A549 (cell line): ENCODE measurements around the gene XPO6. TPM values are rescaled to one million over a fixed set of nuclear protein-coding genes. Genes with fewer than 3 reads are reported as not detected.

ENCODE experiments used
- ATAC-seq, 2 experiments: fragments of 200-7000 bp in 1 of 2; fragments of >200 bp in 1 of 2; cut with Nextera tagmentation in 1 of 2; cut with Tn5 transposase in 1 of 2; 3 replicates each; pipeline versions ENCODE4 v1.8.0 to v1.9.1; 2018 to 2020; ENCODE audit warnings: mild to moderate bottlenecking in 1 of 2, moderate library complexity in 1 of 2
- CTCF ChIA-PET: fragments of 300-600 bp; sonication (Branson Sonifier 250); formaldehyde crosslinking; extraction: SDS; loops from one replicate; lab custom pipeline; 2021; ENCODE audit warnings: antibody characterized with exemption, inconsistent platforms; lab: Yijun Ruan, JAX
- POLR2A ChIA-PET: fragments of 350-600 bp; formaldehyde crosslinking; extraction: SDS; loops from one replicate; lab custom pipeline; 2021; ENCODE audit warnings: antibody characterized with exemption, inconsistent platforms; lab: Yijun Ruan, JAX
- DNase-seq, 2 experiments: peaks; one replicate each; pipeline versions ENCODE4 v3.0.0 to v3.0.0-alpha.2; 2011 to 2016; ENCODE audit warnings: low read depth in 1 of 2, low spot score in 1 of 2
- FAIRE-seq: peaks from 2 replicates; lab custom pipeline; 2011; peaks lifted over from hg19 to GRCh38; lab: Jason Lieb, UNC
- H3K27ac ChIP-seq, 2 experiments: fragments of >200 bp; sonication (Bioruptor Twin); formaldehyde crosslinking; 3 replicates each; pipeline ENCODE4 v1.5.1; 2016 to 2017
- H3K4me1 ChIP-seq: fragments of >200 bp; sonication (Bioruptor Twin); formaldehyde crosslinking; 3 replicates; pipeline ENCODE4 v1.6.1; 2016
- H3K4me2 ChIP-seq: fragments of >200 bp; sonication (Bioruptor Twin); formaldehyde crosslinking; 3 replicates; pipeline ENCODE4 v1.6.1; 2016
- H3K4me3 ChIP-seq: fragments of >200 bp; sonication (Bioruptor Twin); formaldehyde crosslinking; 3 replicates; pipeline ENCODE4 v1.5.1; 2016
- H3K9me3 ChIP-seq: fragments of >200 bp; sonication (Bioruptor Twin); formaldehyde crosslinking; 3 replicates; pipeline ENCODE4 v1.6.1; 2016
- EHMT2 ChIP-seq: fragments of 200-600 bp; sonication (generic); IDR thresholded peaks from 2 replicates; pipeline ENCODE4 v1.6.1; 2016; ENCODE audit warnings: antibody characterized with exemption, low read depth, mild to moderate bottlenecking, moderate library complexity
- ESRRA ChIP-seq: fragments of 150-350 bp; IDR thresholded peaks from 2 replicates; pipeline ENCODE4 v1.6.1; 2014; ENCODE audit warnings: mild to moderate bottlenecking, low read length, borderline replicate concordance
- FOSL2 ChIP-seq, 2 experiments: fragments of 450-650 bp in 1 of 2; fragments of >200 bp in 1 of 2; sonication (Bioruptor Twin) in 1 of 2; formaldehyde crosslinking; IDR thresholded peaks; 2 replicates each; pipeline versions ENCODE4 v1.5.0 to v1.6.1; 2016 to 2020; ENCODE audit warnings: mild to moderate bottlenecking in 1 of 2, moderate library complexity in 1 of 2
- FOXS1 ChIP-seq: fragments of 250-450 bp; sonication (Bioruptor Pico); IDR thresholded peaks from 2 replicates; pipeline ENCODE4 v1.5.0; 2020; ENCODE audit warnings: mild to moderate bottlenecking, moderate library complexity
- HOXA7 ChIP-seq: fragments of 250-450 bp; sonication (Bioruptor Pico); IDR thresholded peaks from 2 replicates; pipeline ENCODE4 v1.5.0; 2020; ENCODE audit warnings: mild to moderate bottlenecking, moderate library complexity
- HOXB5 ChIP-seq: fragments of 250-450 bp; sonication (Bioruptor Pico); IDR thresholded peaks from 2 replicates; pipeline ENCODE4 v1.5.0; 2020; ENCODE audit warnings: mild to moderate bottlenecking, moderate library complexity
- JUN ChIP-seq, 2 experiments: fragments of >200 bp; sonication (Bioruptor Twin); formaldehyde crosslinking; IDR thresholded peaks; 2 replicates in 1 of 2; 3 replicates in 1 of 2; pipeline ENCODE4 v1.6.1; 2016 to 2017
- KDM1A ChIP-seq: fragments of 200-600 bp; sonication (generic); IDR thresholded peaks from 2 replicates; pipeline ENCODE4 v1.6.1; 2016; ENCODE audit warnings: low read depth, mild to moderate bottlenecking
- MAZ ChIP-seq: fragments of 150-350 bp; IDR thresholded peaks from 2 replicates; pipeline ENCODE4 v1.6.1; 2014; ENCODE audit warnings: antibody characterized with exemption, low read depth, low read length, borderline replicate concordance
- MYC ChIP-seq: IDR thresholded peaks from 2 replicates; pipeline ENCODE4 v1.6.1; 2012; ENCODE audit warnings: mild to moderate bottlenecking, inconsistent platforms, low read length, improper control_type of control experiment, borderline replicate concordance
- POLR2A ChIP-seq: IDR thresholded peaks from 2 replicates; pipeline ENCODE4 v1.6.1; 2012; ENCODE audit warnings: mild to moderate bottlenecking, low read length
- RAD21 ChIP-seq, 2 experiments: fragments of >200 bp in 1 of 2; sonication (Bioruptor Twin) in 1 of 2; formaldehyde crosslinking in 1 of 2; IDR thresholded peaks in 1 of 2; conservative IDR thresholded peaks in 1 of 2; 2 replicates in 1 of 2; 3 replicates in 1 of 2; pipeline ENCODE4 v1.6.1; 2012 to 2018; ENCODE audit warnings: inconsistent platforms in 1 of 2
- SMC3 ChIP-seq: fragments of >200 bp; sonication (Bioruptor Twin); formaldehyde crosslinking; IDR thresholded peaks from 3 replicates; pipeline ENCODE4 v1.6.1; 2018; ENCODE audit warnings: inconsistent platforms
- ZNF302 ChIP-seq: fragments of 250-450 bp; sonication (Bioruptor Pico); IDR thresholded peaks from 2 replicates; pipeline ENCODE4 v1.9.0; 2021; ENCODE audit warnings: inconsistent platforms, mild to moderate bottlenecking, moderate library complexity
- ZSCAN20 ChIP-seq: fragments of 250-450 bp; sonication (Bioruptor Pico); IDR thresholded peaks from 2 replicates; pipeline ENCODE4 v1.8.0; 2022; ENCODE audit warnings: mild to moderate bottlenecking, moderate library complexity
- WGBS: methylation state at CpG from one replicate; pipeline ENCODE4 v1.1.6; 2017; ENCODE audit errors: missing lambda C conversion rate; 5-methylcytosine and 5-hydroxymethylcytosine counted together
- polyA plus RNA-seq, 4 experiments: library from polyadenylated mRNA; depleted of rRNA in 3 of 4; stranded (reverse); fragments of >200 nt; fragmentation: RNase III in 1 of 4; extraction: RNeasy Plus Mini Kit Qiagen cat#74134 plus additional on column Dnase treatment in 1 of 4; gene quantifications; 2 replicates in 3 of 4; 3 replicates in 1 of 4; pipeline ENCODE4 v1.2.3, GENCODE V29; 2011 to 2017
- TF ChIP-seq, protein P1 (sequence below): fragments of >200 bp; sonication (Bioruptor Twin); formaldehyde crosslinking; IDR thresholded peaks from 3 replicates; pipeline ENCODE4 v1.5.1; 2016
- TF ChIP-seq, protein P2 (sequence below): fragments of 450-650 bp; IDR thresholded peaks from 2 replicates; pipeline ENCODE4 v1.6.1; 2014; ENCODE audit warnings: antibody characterized with exemption

XPO6 gene
- polyA plus RNA-seq, 2 of the 4 experiments (the other 2 are of a cell fraction), result 63.0 to 108 TPM

DNA sequence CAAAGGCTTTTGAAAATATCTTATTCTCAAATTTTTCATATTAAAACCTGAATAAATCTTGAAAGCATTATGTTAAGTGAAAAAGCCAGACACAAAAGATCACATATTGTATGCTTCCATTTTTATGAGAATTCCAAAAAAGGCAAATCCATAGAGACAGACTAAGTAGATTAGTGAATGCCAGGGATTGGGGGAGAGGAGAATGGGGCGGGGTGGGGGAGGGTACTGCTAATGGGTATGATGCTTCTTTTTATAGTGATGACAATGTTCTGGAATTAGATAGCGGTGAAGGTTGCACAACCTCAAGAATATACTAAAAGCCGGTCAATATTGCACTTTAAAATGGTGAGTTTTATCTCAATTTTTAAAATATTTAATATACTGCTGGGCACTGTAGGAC, 44.0 kb downstream of the XPO6 start:
- ATAC-seq (no peak), DNase-seq (no peak), FAIRE-seq (no peak)
- CTCF ChIA-PET, result interaction anchor here (1.4 kb wide), 1 partner anchor 15 kb away, joined by 3 read pairs; no protein-coding TSS in a partner anchor
- Histone ChIP-seq H3K27ac (no peak overlapping the region), H3K4me1 (peaks cover 32% of the 10 kb centered on the region), H3K4me3 (no peak overlapping the region), H3K9me3 (no peaks in the 10 kb centered on the region), H3K4me2 (no peak overlapping the region)
- 90% methylated on average over 3 of the region's 3 CpGs for WGBS
- TF ChIP-seq EHMT2, result no peak
- POLR2A ChIA-PET, result no interaction called here

DNA sequence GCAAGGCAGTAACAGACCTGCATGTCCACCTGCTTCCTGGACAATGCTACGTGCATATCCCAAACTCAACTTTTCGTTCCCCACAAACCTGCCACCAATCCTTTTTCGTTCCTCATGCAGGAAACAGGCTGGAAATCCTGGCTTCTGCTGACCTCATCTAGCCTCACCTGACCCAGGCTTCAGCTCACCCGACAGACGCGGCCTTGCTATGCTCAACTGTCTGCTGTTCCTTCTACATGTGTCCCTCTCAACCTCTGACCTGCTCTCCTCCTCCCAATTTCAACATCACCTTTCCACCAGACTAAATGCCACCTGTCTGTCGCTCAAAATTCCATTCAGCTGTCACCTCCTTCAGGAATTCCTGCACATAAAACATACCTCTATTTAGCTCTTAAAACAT, 44.5 kb downstream of the XPO6 start:
- FAIRE-seq, result no peak
- no peak overlapping the region for H3K4me2 ChIP-seq
- CTCF ChIA-PET, result interaction anchor here (1.4 kb wide), 1 partner anchor 16 kb away, joined by 3 read pairs; no protein-coding TSS in a partner anchor

DNA sequence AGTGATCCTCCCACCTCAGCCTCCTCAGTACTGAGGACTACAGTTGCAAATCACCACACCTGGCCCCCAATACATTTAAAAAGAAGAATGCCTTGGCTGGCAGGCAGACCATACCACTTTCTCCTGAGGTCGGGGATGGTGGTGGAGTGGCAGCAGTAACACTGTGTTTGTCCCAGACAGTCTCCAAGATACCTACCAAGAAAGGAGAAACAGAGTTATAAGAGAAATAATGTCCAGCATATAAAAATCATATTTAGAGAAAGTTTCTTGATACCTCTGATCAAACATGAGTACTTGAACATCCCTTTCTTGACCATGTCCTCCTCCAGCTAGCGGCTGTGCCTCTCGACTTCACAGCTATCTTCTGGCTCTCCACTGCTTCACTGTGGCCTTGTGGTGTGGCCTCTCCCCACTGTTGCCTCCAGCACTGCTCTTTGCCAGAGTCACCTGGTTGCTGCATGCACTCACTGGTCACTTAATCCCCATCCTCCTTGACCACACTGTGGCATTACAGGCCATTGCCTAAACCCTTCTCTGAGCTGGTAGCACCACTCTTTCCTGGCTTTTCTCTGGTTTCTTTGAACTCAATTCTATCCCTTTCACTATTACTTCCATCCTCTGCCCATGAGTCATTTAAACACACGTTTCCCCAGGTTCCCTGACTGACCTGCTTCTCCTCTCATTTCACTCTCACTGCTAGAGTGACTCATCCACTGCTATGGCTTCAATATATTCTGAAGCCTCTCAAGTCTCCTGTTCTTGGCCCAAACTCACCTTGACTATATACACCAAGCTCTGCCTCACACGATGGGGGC, 45.2 kb downstream of the XPO6 start:
- no peak overlapping the region for H3K4me3 ChIP-seq
- peaks cover 28% of the 10 kb centered on the region for H3K4me1 ChIP-seq
- H3K27ac ChIP-seq, result 0 out of 6 replicates have a peak overlapping the region, but pooled peaks of 1 of the 2 experiments have one; percentile 16
- DNase-seq (no peak), ATAC-seq (peak; percentile 56 to 62; a peak in 5 of 6 replicates), FAIRE-seq (no peak)
- CTCF ChIA-PET, result interaction anchor here (1.4 kb wide), 1 partner anchor 16 kb away, joined by 3 read pairs; no protein-coding TSS in a partner anchor
- 72% methylated on average over 5 of the region's 5 CpGs for WGBS
- H3K9me3 ChIP-seq, result no peaks in the 10 kb centered on the region
- POLR2A ChIA-PET, result interaction anchor here (0.6 kb wide), 1 partner anchor 46 kb away, joined by 3 read pairs; no protein-coding TSS in a partner anchor
- no peak overlapping the region for H3K4me2 ChIP-seq
- no peak; the same call in 1 of the 2 replicates for TF ChIP-seq FOSL2 (IDR thresholded peaks at IDR 0.05)
- peak; percentile 55 for TF ChIP-seq FOSL2 (CRISPR knock-in tag; IDR thresholded peaks at IDR 0.05)
- TF ChIP-seq HOXB5 (CRISPR knock-in tag), result no peak

More for the DNA sequence above, 44.5 kb downstream of the XPO6 start:
- no peak for TF ChIP-seq ESRRA
- TF ChIP-seq ZNF302 (CRISPR knock-in tag), result no peak
- no peak for TF ChIP-seq KDM1A
- no peak for TF ChIP-seq FOXS1 (CRISPR knock-in tag)
- no peak for TF ChIP-seq MYC
- TF ChIP-seq ZSCAN20 (CRISPR knock-in tag), result no peak
- TF ChIP-seq HOXA7 (CRISPR knock-in tag), result no peak
- no peak for TF ChIP-seq SMC3
- no peak for TF ChIP-seq RAD21 (conservative IDR thresholded peaks at IDR 0.05 in 1 of 2, IDR thresholded peaks at IDR 0.05 in 1 of 2)
- no peak for TF ChIP-seq POLR2A
- TF ChIP-seq, protein P1, sequence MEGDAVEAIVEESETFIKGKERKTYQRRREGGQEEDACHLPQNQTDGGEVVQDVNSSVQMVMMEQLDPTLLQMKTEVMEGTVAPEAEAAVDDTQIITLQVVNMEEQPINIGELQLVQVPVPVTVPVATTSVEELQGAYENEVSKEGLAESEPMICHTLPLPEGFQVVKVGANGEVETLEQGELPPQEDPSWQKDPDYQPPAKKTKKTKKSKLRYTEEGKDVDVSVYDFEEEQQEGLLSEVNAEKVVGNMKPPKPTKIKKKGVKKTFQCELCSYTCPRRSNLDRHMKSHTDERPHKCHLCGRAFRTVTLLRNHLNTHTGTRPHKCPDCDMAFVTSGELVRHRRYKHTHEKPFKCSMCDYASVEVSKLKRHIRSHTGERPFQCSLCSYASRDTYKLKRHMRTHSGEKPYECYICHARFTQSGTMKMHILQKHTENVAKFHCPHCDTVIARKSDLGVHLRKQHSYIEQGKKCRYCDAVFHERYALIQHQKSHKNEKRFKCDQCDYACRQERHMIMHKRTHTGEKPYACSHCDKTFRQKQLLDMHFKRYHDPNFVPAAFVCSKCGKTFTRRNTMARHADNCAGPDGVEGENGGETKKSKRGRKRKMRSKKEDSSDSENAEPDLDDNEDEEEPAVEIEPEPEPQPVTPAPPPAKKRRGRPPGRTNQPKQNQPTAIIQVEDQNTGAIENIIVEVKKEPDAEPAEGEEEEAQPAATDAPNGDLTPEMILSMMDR, result no peak
- no peak for TF ChIP-seq MAZ
- no peak for TF ChIP-seq JUN (IDR thresholded peaks at IDR 0.05)
- TF ChIP-seq, all 56 proteins: peak for 0
- ATAC-seq, result no peak
- no peak overlapping the region for H3K4me3 ChIP-seq
- 86% methylated on average over 7 of the region's 7 CpGs for WGBS
- DNase-seq, result no peak
- H3K4me1 ChIP-seq, result peaks cover 32% of the 10 kb centered on the region
- H3K9me3 ChIP-seq, result no peaks in the 10 kb centered on the region
- POLR2A ChIA-PET, result interaction anchor here (0.6 kb wide), 1 partner anchor 45 kb away, joined by 3 read pairs; no protein-coding TSS in a partner anchor
- H3K27ac ChIP-seq, result no peak overlapping the region

DNA sequence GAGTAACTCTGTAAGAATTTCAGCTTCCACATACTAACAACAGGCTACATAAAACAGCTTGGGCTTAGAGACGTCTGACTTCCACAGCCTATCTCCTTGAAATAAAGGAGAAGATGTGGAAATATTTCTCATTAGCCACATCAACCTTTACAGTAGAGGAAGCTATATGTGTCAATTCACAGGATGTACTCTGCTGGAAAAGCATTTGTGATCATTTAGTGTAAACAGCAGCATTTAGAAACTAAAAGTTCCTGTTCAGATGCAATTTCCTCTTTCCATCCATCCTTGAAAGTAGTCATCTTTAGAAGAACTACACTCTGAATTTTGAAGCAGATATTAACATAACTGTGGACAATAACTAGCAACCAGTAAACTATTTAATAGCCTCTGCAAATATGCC, 46.2 kb downstream of the XPO6 start:
- no peak overlapping the region for H3K4me2 ChIP-seq
- FAIRE-seq, result no peak
- 97% methylated on average over 1 of the region's 1 CpG for WGBS

More for the DNA sequence above, 46.2 kb downstream of the XPO6 start:
- ATAC-seq (no peak), DNase-seq (no peak)
- ChIA-PET CTCF (no interaction called here), POLR2A (no interaction called here)
- peaks cover 28% of the 10 kb centered on the region for H3K4me1 ChIP-seq
- TF ChIP-seq, protein P2, sequence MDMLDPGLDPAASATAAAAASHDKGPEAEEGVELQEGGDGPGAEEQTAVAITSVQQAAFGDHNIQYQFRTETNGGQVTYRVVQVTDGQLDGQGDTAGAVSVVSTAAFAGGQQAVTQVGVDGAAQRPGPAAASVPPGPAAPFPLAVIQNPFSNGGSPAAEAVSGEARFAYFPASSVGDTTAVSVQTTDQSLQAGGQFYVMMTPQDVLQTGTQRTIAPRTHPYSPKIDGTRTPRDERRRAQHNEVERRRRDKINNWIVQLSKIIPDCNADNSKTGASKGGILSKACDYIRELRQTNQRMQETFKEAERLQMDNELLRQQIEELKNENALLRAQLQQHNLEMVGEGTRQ, result no peak
- no peaks in the 10 kb centered on the region for H3K9me3 ChIP-seq
- no peak overlapping the region for H3K4me3 ChIP-seq
- H3K27ac ChIP-seq, result no peak overlapping the region; a peak in 1 of 6 replicates
